ENCODE measurements around the gene THYN1.
"Not testable (repeated sequence)": the region's sequence is repeated elsewhere in the genome, so short reads cannot be mapped to it uniquely, and the experiment has no call there.

THYN1 gene

DNA sequence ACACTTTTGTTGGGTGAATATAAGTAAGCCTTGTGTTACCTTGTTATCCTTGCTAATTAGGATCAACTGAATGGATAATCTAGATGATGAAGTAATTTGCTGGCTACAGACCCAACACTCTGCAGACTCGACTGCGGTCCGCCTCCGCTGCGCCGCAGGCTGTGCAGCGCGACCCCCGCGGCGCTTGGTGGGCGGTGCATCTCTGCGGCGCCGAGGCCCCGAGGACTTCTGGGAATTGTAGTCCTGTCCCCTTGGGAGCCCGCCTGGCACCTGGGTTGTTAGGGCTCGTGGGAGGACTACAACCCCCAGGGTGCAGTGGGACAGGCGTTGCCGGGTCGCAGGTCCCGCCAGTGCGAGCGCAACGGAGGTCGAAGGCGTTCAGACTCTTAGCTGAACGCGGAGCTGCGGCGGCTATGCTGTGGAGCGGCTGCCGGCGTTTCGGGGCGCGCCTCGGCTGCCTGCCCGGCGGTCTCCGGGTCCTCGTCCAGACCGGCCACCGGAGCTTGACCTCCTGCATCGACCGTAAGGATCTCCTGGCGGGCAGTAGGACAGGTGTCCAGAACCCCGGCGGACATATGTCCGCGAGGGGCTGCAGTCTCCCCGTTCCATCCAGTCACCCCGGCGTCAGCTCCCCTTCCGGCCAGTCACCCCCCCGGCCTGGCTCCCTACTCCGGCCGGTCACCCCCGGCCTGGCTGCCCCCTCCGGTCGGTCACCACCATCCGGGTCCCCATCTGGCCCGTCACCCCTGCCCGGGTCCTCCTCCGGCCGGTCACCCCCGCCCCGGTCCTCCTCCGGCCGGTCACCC is at the start of gene THYN1, which contains the start of gene ACAD8:
TSS of gene THYN1 (minus strand) at position 165 of the 806 bp plus-strand sequence. CDS start 470 bp downstream, outside the sequence.
TSS of gene ACAD8 (plus strand) at position 381 of the 806 bp plus-strand sequence. CDS start at position 414, 33 bp downstream.
- peak; percentile 96 to 97 (median 97) for DNase-seq

DNA sequence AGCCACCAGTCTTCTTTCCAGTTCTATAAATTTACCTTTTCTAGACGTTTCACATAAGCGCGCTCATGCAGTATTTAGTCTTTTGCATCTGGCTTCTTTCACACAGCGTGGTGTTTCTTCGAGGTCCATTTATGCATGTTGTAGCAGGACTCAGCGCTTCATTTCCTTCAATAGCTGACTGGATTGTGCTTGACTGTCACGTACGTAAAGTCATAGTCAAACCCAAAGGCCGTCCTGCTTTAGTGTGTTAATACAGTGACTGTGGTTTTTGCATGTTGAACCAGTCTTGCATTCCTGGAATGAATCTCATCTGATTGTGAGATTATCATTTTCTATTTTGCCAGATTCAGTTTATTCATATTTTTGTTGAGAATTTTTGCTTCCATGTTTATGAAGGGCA is 41.5 kb upstream of the THYN1 start:
- no peak for DNase-seq

- no peak for DNase-seq
Measured at GRCh38 chr11:134293119-134294113, 40.3 kb upstream of the THYN1 start.

DNA sequence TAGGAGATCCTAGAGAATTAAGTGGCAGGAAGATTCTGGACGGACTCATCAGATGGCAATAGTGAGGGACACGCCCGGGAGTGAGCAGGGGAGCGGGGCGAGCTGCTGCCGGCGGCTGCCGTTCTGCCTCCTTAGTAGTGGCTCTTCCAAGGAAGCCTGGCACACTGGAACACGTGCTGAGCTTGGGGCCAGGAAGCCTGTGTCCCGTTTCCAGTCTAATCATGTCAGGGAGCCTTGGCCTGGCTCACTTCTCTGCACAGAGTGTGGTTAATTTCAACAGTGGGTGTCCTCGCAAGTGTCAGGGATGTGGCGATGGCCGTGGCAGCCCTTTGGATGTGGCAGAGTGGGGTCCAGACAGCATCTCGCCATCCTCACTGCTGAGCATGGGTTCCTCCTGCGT is 39.5 kb upstream of the THYN1 start:
- no peak for DNase-seq

- DNase-seq = no peak
Measured at GRCh38 chr11:134291196-134291595, 38.0 kb upstream of the THYN1 start.

- no peak for DNase-seq
Measured at GRCh38 chr11:134290646-134291045, 37.5 kb upstream of the THYN1 start.

- DNase-seq = no peak
Measured at GRCh38 chr11:134289789-134290188, 36.6 kb upstream of the THYN1 start.

DNA sequence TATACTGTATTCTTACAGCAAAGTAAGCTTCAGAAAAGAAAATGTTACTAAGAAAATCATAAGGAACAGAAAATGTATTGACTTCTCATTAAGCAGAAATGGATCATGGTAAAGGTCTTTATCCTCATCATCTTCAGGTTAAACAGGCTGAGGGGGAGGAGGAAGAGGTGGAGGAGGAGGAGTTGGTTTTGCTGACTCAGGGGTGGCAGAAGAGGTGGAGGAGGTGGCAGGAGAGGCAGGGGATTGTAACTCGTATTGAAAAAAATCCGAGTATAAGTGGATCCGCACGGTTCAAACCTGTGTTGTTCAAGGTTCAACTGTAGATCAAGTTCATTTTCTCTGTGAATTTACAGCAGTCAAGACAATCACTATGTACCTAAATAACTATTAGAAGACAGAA is 36.0 kb upstream of the THYN1 start:
- DNase-seq = no peak

GRCh38 chr11:134288486-134288885 is 35.3 kb upstream of the THYN1 start:
- no peak for DNase-seq

DNA sequence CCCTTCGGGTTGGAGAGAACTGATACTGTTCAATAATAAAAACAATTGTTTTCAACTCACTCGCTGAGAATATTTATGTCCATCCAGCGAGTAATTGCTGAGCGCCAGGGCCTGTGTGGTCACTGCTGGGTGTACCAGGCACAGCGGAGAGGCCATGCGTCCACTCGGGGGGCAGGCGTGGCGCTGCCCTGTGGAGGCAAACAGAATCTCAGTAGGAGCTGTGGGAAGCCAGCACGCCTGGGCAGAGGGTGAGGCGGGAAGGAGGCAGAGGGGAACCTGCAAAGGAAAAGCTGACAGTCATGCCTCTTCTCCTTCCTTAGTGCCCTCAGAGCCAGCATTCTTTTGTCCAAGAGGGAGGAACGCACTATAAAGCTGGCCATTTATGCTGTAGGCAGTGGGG is 34.4 kb upstream of the THYN1 start:
- no peak for DNase-seq

- not testable (repeated sequence) for DNase-seq
Measured at GRCh38 chr11:134284349-134284748, 31.2 kb upstream of the THYN1 start.

- no peak for DNase-seq
Measured at GRCh38 chr11:134283461-134284230, 30.5 kb upstream of the THYN1 start.

GRCh38 chr11:134282121-134283045 is 29.2 kb upstream of the THYN1 start:
- DNase-seq = no peak

DNA sequence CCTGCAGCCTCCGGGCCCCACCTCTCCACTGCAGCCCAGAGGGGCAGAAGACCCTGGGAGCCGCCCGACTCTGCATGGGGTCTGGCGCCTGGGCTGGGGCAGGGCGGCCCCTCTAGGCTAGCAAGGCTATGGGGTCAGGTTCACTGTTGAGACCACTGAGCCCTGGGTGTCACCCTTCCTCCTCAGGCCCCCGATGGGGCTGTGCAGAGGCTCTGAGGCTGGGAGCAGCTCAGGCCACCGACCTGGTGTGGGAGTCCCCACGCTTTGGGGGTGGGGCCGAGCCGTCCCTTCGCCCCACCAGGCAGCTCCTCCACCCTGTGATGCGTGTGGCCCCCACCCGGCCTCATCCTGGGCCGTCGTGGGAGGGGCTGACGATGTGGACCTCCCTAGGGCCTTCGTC is 28.5 kb upstream of the THYN1 start:
- DNase-seq = not testable (repeated sequence)

DNA sequence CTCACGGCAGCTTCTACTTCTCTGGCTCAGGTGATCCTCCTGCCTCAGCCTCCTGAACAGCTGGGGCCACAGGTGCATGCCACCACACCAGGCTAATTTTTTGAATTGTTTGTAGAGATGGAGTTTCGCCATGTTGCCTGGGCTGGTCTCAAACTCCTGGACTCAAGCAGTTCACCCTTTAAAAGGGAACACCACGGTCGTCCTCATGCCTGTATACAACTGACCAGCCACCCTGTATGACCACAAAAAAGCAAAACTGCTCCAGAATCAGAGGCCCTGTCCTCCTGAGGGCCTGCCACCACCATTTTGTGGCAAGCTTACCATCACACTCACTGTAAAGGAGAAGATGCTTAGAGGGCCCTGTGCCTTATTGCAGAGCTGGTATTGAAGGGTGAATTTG is 25.2 kb upstream of the THYN1 start:
- no peak for DNase-seq

- DNase-seq = no peak
Measured at GRCh38 chr11:134277183-134278001, 24.2 kb upstream of the THYN1 start.

- peak in 1 of 3 donors; percentile 15 for DNase-seq
Measured at GRCh38 chr11:134276396-134277182, 23.4 kb upstream of the THYN1 start.

GRCh38 chr11:134275534-134276395 is 22.6 kb upstream of the THYN1 start, which contains the start of gene GLB1L3:
Gene GLB1L3, plus strand, starts transcription at chr11:134276379. Its CDS starts 362 bp downstream, at chr11:134276741.
- DNase-seq = peak; percentile 42 to 69 (median 57)

DNA sequence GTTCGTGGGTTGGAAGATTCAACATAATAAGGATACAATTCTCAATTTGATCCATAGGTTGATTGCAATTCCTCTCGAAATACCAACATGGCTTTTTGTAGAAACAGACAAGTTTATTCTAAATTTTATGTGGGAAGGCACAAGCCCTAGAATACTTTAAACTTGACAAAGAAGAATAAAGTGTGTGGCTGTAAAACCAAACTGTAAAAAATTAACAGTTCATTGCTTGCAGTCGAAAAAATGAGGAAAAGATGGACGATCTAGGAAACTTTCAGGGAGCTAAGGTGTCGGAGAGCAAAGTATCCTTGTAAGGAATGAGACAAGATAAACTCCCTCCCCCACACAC is 22.0 kb upstream of the THYN1 start:
- DNase-seq = no peak
